Tibial nerve (tissue), 4 donors: Measurements from ENCODE around the gene QKI.
A peak's percentile ranks its signal among the peaks of the same experiment; 100 is the strongest.

ENCODE experiments used
- CTCF ChIP-seq, 5 experiments: fragments of 200-600 bp in 3 of 5; fragments of 450-650 bp in 2 of 5; sonication (generic) in 3 of 5; IDR thresholded peaks; one replicate each; pipeline ENCODE4 v1.5.1; 2016 to 2019; ENCODE audit warnings: antibody characterized with exemption in 5 of 5, mild to moderate bottlenecking in 3 of 5, moderate library complexity in 2 of 5
- EP300 ChIP-seq, 2 donors: sonication (generic); formaldehyde crosslinking; IDR thresholded peaks; one replicate each; pipeline ENCODE4 v1.6.1; 2017; ENCODE audit warnings: antibody characterized with exemption in 2 of 2, mild to moderate bottlenecking in 1 of 2

GRCh38 chr6:163417595-163417994 is 3.1 kb downstream of the QKI start:
- peak in 1 of 2 donors; percentile 21 for TF ChIP-seq EP300 (IDR thresholded peaks at IDR 0.05)
- TF ChIP-seq CTCF (IDR thresholded peaks at IDR 0.05), result no peak
